OCI-LY1 (cell line): Measurements from ENCODE around the gene DOK4.

ENCODE experiments used
- H2AFZ ChIP-seq: fragments of 200-600 bp; sonication (generic), shearing (Covaris generic); 2 replicates; pipeline ENCODE4 v1.6.0; 2014; ENCODE audit warnings: antibody characterized with exemption, mild to moderate bottlenecking, low read length
- H3F3A ChIP-seq: fragments of 200-600 bp; sonication (generic), shearing (Covaris generic); 2 replicates; pipeline ENCODE4 v1.6.0; 2014; ENCODE audit warnings: mild to moderate bottlenecking, antibody characterized with exemption, low read length, moderate library complexity; ENCODE audit not compliant: insufficient read depth
- H3K27ac ChIP-seq: fragments of 200-600 bp; sonication (generic); 2 replicates; pipeline ENCODE4 v1.5.1; 2014; ENCODE audit warnings: low read length, mixed run types, mild to moderate bottlenecking, low read depth; ENCODE audit not compliant: poor library complexity, severe bottlenecking
- H3K27me3 ChIP-seq: fragments of 200-600 bp; sonication (generic); 2 replicates; pipeline ENCODE4 v1.6.0; 2014; ENCODE audit warnings: antibody characterized with exemption, mild to moderate bottlenecking, low read length, moderate library complexity; ENCODE audit not compliant: insufficient read depth
- H3K36me3 ChIP-seq: fragments of 200-600 bp; sonication (generic); 2 replicates; pipeline ENCODE4 v1.6.1; 2014; ENCODE audit warnings: mild to moderate bottlenecking, antibody characterized with exemption, low read length, moderate library complexity, mixed read lengths; ENCODE audit not compliant: insufficient read depth
- H3K4me1 ChIP-seq: fragments of 200-600 bp; sonication (generic); 2 replicates; pipeline ENCODE4 v1.5.1; 2014; ENCODE audit warnings: mild to moderate bottlenecking, low read length, moderate library complexity; ENCODE audit not compliant: insufficient read depth, severe bottlenecking
- H3K4me2 ChIP-seq: fragments of 200-600 bp; sonication (generic), shearing (Covaris generic); 2 replicates; pipeline ENCODE4 v1.6.1; 2014; ENCODE audit warnings: low read length
- H3K4me3 ChIP-seq: fragments of 200-600 bp; sonication (generic); 2 replicates; pipeline ENCODE4 v1.5.1; 2014; ENCODE audit warnings: low read length, low read depth, mild to moderate bottlenecking, mixed read lengths; ENCODE audit not compliant: poor library complexity, severe bottlenecking
- H3K79me2 ChIP-seq: fragments of 200-600 bp; shearing (Covaris generic); 2 replicates; pipeline ENCODE4 v1.6.1; 2016; ENCODE audit warnings: mixed run types, low read length, mixed read lengths; ENCODE audit not compliant: insufficient read depth
- H3K9ac ChIP-seq: fragments of 200-600 bp; sonication (generic), shearing (Covaris generic); 2 replicates; pipeline ENCODE4 v1.6.1; 2014; ENCODE audit warnings: mild to moderate bottlenecking, low read length, mixed read lengths
- H3K9me2 ChIP-seq: fragments of 200-600 bp; sonication (generic), shearing (Covaris generic); 2 replicates; pipeline ENCODE4 v1.6.1; 2014; ENCODE audit warnings: low read depth, mild to moderate bottlenecking, low read length, mixed read lengths
- H3K9me3 ChIP-seq: fragments of 200-600 bp; shearing (Covaris generic); 2 replicates; pipeline ENCODE4 v1.6.1; 2014; ENCODE audit warnings: low read length, mixed read lengths
- H4K20me1 ChIP-seq: fragments of 200-600 bp; sonication (generic), shearing (Covaris generic); 2 replicates; pipeline ENCODE4 v1.6.0; 2016; ENCODE audit warnings: mild to moderate bottlenecking, low read length; ENCODE audit not compliant: insufficient read depth
- EZH2 ChIP-seq: fragments of 200-600 bp; sonication (generic), shearing (Covaris generic); IDR thresholded peaks from 2 replicates; pipeline ENCODE4 v1.8.0; 2017; ENCODE audit warnings: borderline replicate concordance, mixed run types, mild to moderate bottlenecking, antibody characterized with exemption, low read length, moderate library complexity, mixed read lengths
- TF ChIP-seq, protein P1 (sequence below): fragments of 200-600 bp; sonication (generic), shearing (Covaris generic); IDR thresholded peaks from 2 replicates; pipeline ENCODE4 v1.5.1; 2017; ENCODE audit warnings: mild to moderate bottlenecking, antibody characterized with exemption, low read length, moderate library complexity, mixed read lengths

Gene DOK4

DNA sequence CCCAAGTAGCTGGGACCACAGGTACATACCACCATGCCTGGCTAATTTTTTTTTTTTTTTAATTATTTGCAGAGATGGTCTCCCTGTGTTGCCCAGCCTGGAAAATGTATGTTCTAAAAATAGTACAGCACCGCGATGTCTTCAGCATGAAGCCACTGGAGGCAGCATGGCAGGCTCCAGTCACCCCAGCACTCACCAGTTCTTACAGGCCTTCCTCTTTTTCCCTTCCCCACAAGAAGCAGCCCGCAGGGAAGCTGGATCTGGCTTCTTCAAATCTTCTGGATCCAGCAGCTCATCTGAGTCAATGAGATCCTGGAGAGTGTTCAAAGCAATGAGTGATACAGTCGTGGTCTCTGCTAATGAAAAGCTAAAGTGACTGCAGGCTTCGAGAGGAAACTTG, 55.3 kb downstream of the DOK4 start:
- Histone ChIP-seq H3K36me3 (peaks cover 91% of the 10 kb centered on the region), H3K79me2 (no peaks in the 10 kb centered on the region), H3K9me3 (no peaks in the 10 kb centered on the region), H3F3A (no peaks in the 10 kb centered on the region), H3K4me3 (no peak overlapping the region), H3K4me1 (no peaks in the 10 kb centered on the region), H3K4me2 (no peak overlapping the region), H4K20me1 (no peaks in the 10 kb centered on the region), H3K27ac (no peak overlapping the region), H3K27me3 (no peaks in the 10 kb centered on the region), H3K9me2 (no peaks in the 10 kb centered on the region), H3K9ac (no peak overlapping the region), H2AFZ (no peak overlapping the region)
- TF ChIP-seq, protein P1, sequence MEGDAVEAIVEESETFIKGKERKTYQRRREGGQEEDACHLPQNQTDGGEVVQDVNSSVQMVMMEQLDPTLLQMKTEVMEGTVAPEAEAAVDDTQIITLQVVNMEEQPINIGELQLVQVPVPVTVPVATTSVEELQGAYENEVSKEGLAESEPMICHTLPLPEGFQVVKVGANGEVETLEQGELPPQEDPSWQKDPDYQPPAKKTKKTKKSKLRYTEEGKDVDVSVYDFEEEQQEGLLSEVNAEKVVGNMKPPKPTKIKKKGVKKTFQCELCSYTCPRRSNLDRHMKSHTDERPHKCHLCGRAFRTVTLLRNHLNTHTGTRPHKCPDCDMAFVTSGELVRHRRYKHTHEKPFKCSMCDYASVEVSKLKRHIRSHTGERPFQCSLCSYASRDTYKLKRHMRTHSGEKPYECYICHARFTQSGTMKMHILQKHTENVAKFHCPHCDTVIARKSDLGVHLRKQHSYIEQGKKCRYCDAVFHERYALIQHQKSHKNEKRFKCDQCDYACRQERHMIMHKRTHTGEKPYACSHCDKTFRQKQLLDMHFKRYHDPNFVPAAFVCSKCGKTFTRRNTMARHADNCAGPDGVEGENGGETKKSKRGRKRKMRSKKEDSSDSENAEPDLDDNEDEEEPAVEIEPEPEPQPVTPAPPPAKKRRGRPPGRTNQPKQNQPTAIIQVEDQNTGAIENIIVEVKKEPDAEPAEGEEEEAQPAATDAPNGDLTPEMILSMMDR, result no peak
- no peak for TF ChIP-seq EZH2

DNA sequence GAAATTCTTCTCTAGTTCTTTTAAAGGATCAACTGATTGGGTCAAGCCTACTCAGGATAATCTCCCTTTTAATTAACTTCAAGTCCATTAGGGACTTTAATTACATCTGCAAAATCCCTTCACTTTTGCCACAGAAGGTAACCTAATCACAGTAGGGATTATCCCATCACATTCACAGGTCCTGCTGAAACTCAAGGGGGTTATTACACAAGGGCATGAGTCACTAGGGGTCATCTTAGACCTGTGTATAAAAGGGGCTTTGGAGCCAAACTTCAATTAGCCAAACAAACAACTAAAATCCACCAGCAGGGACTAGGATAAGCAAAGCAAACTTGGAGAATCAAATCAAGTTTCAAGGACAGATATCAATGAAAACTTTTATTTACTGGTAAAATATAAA, 58.5 kb downstream of the DOK4 start:
- Histone ChIP-seq H3F3A (no peaks in the 10 kb centered on the region), H3K4me1 (no peaks in the 10 kb centered on the region), H3K9me2 (no peaks in the 10 kb centered on the region), H3K9ac (no peak overlapping the region), H4K20me1 (no peaks in the 10 kb centered on the region), H3K79me2 (no peaks in the 10 kb centered on the region), H2AFZ (no peak overlapping the region), H3K27ac (no peak overlapping the region), H3K4me2 (no peak overlapping the region), H3K27me3 (no peaks in the 10 kb centered on the region), H3K9me3 (no peaks in the 10 kb centered on the region), H3K4me3 (no peak overlapping the region), H3K36me3 (peaks cover 60% of the 10 kb centered on the region)
- no peak for TF ChIP-seq EZH2
- TF ChIP-seq, protein P1, result no peak

DNA sequence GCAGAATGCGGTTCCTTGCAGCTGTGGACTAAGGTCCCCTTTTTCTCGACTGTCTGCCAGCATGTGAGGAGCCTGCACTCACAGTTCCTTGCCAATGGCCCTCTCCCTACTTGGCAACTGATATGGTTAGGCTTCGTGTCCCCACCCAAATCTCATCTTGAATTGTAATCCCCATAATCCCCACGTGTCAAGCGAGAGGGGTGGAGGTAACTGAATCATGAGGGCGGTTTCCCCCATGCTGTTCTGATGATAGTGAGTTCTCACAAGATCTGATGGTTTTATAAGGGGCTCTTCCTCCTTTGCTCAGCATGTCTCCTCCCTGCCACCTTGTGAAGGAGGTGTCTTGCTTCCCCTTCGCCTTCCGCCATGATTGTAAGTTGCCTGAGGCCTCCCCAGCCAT, 59.0 kb downstream of the DOK4 start:
- no peaks in the 10 kb centered on the region for H3K27me3 ChIP-seq
- H3K4me1 ChIP-seq, result peaks cover 3% of the 10 kb centered on the region
- no peak overlapping the region for H3K4me2 ChIP-seq
- H3F3A ChIP-seq, result no peaks in the 10 kb centered on the region
- no peak overlapping the region for H2AFZ ChIP-seq
- no peak overlapping the region for H3K4me3 ChIP-seq
- H3K9ac ChIP-seq, result no peak overlapping the region
- no peaks in the 10 kb centered on the region for H4K20me1 ChIP-seq
- H3K9me2 ChIP-seq, result no peaks in the 10 kb centered on the region
- no peaks in the 10 kb centered on the region for H3K79me2 ChIP-seq
- TF ChIP-seq EZH2, result no peak
- TF ChIP-seq, protein P1, result no peak
- no peak overlapping the region for H3K27ac ChIP-seq
- no peaks in the 10 kb centered on the region for H3K9me3 ChIP-seq
- H3K36me3 ChIP-seq, result peaks cover 55% of the 10 kb centered on the region
